ENCODE results near the gene TPK1. TPM values are rescaled to one million over a fixed set of nuclear protein-coding genes. Genes with fewer than 3 reads are reported as not detected.

The TPK1 gene
- total RNA-seq, 1 donor from 2014 or later: 0.77 TPM

DNA sequence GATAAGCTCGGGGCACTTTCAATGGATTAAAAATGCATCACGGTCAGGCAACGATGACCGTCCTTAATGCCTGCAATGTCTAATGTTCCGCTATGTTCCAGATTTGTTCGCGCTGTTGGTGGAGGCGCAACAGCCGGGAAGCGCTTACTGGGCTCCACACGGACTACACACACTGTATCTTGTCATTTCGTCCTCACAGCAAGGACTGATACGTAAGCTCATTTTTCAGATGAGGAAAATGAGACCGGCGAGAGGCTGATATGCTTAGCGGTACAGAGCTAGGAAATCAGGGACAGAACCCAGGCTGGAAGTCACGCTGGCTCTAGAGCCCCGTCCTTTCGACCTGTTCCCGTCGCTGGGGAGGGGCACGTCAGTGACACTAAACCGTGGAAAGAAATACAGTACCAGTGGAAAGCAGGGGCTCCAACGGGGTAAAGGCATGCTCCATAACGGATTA is 670 bp downstream of the TPK1 start:
- Mint-ChIP-seq H3K9me3 (ENCODE audit: unreplicated experiment) (no peaks in the 10 kb centered on the region), H3K4me3 (ENCODE audit: unreplicated experiment) (peak overlapping the region; percentile 98), H3K36me3 (ENCODE audit: low read depth, unreplicated experiment) (no peaks in the 10 kb centered on the region), H3K4me1 (ENCODE audit: unreplicated experiment) (peaks cover 11% of the 10 kb centered on the region), H3K27me3 (ENCODE audit: unreplicated experiment) (peaks cover 5% of the 10 kb centered on the region), H3K27ac (ENCODE audit: unreplicated experiment) (peak overlapping the region; percentile 71)
- TF ChIP-seq, protein P1, sequence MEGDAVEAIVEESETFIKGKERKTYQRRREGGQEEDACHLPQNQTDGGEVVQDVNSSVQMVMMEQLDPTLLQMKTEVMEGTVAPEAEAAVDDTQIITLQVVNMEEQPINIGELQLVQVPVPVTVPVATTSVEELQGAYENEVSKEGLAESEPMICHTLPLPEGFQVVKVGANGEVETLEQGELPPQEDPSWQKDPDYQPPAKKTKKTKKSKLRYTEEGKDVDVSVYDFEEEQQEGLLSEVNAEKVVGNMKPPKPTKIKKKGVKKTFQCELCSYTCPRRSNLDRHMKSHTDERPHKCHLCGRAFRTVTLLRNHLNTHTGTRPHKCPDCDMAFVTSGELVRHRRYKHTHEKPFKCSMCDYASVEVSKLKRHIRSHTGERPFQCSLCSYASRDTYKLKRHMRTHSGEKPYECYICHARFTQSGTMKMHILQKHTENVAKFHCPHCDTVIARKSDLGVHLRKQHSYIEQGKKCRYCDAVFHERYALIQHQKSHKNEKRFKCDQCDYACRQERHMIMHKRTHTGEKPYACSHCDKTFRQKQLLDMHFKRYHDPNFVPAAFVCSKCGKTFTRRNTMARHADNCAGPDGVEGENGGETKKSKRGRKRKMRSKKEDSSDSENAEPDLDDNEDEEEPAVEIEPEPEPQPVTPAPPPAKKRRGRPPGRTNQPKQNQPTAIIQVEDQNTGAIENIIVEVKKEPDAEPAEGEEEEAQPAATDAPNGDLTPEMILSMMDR (IDR thresholded peaks at IDR 0.05; ENCODE audit: unreplicated experiment): no peak
- DNase-seq (ENCODE audit: low spot score): peak; percentile 34

GRCh38 chr7:144834641-144835144 is 1.2 kb downstream of the TPK1 start:
- peaks cover 5% of the 10 kb centered on the region for H3K27me3 Mint-ChIP-seq (ENCODE audit: unreplicated experiment)
- peak overlapping the region; percentile 98 for H3K4me3 Mint-ChIP-seq (ENCODE audit: unreplicated experiment)
- TF ChIP-seq, protein P1 (IDR thresholded peaks at IDR 0.05; ENCODE audit: unreplicated experiment): no peak
- no peak overlapping the region for H3K27ac Mint-ChIP-seq (ENCODE audit: unreplicated experiment)
- H3K36me3 Mint-ChIP-seq (ENCODE audit: low read depth, unreplicated experiment): no peaks in the 10 kb centered on the region
- DNase-seq (ENCODE audit: low spot score): no peak
- peaks cover 11% of the 10 kb centered on the region for H3K4me1 Mint-ChIP-seq (ENCODE audit: unreplicated experiment)
- no peaks in the 10 kb centered on the region for H3K9me3 Mint-ChIP-seq (ENCODE audit: unreplicated experiment)

- TF ChIP-seq, protein P1 (IDR thresholded peaks at IDR 0.05; ENCODE audit: unreplicated experiment): no peak
- no peak overlapping the region for H3K27ac Mint-ChIP-seq (ENCODE audit: unreplicated experiment)
- no peaks in the 10 kb centered on the region for H3K36me3 Mint-ChIP-seq (ENCODE audit: low read depth, unreplicated experiment)
- DNase-seq (ENCODE audit: low spot score): no peak
- no peak overlapping the region for H3K4me3 Mint-ChIP-seq (ENCODE audit: unreplicated experiment)
- no peaks in the 10 kb centered on the region for H3K9me3 Mint-ChIP-seq (ENCODE audit: unreplicated experiment)
- peaks cover 11% of the 10 kb centered on the region for H3K4me1 Mint-ChIP-seq (ENCODE audit: unreplicated experiment)
- peaks cover 5% of the 10 kb centered on the region for H3K27me3 Mint-ChIP-seq (ENCODE audit: unreplicated experiment)
Measured at GRCh38 chr7:144830811-144831210, 5.0 kb downstream of the TPK1 start.

DNA sequence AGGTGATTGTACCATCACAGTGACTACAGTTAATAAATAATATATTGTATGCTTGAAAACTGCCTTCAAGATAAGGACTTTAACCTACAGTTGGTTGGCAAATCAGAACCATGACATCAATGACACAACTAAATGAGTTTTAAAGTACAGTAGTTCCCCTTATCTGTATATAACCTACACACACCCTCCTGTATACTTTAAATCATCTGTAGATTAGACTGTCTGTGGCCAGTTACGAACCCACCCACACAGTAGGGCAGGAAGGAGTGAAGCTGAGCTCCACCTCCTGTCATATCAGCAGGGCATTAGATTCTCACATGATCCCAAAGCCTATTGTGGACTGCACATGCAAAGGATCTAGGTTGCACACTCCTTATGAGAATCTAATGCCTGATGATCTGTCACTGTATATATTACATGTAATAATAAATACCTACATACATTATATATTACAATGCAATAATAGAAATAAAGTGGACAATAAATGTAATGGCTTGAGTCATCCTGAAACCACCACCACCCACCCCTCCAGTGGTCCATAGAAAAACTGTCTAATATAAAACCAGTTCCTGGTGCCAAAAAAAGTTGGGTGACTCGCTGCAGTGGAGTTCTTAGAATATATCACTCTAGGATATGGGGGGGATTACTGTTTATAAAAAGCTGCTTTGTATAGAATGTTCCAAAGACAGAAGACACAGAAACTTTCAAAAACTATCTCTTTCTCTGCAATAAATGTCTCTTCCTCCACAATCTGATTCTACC is 5.6 kb downstream of the TPK1 start:
- TF ChIP-seq, protein P1 (IDR thresholded peaks at IDR 0.05; ENCODE audit: unreplicated experiment): no peak
- no peaks in the 10 kb centered on the region for H3K9me3 Mint-ChIP-seq (ENCODE audit: unreplicated experiment)

GRCh38 chr7:144827621-144828020 is 8.2 kb downstream of the TPK1 start:
- Mint-ChIP-seq H3K36me3 (ENCODE audit: low read depth, unreplicated experiment) (no peaks in the 10 kb centered on the region), H3K4me1 (ENCODE audit: unreplicated experiment) (peaks cover 3% of the 10 kb centered on the region), H3K4me3 (ENCODE audit: unreplicated experiment) (no peak overlapping the region), H3K27me3 (ENCODE audit: unreplicated experiment) (no peaks in the 10 kb centered on the region), H3K27ac (ENCODE audit: unreplicated experiment) (no peak overlapping the region), H3K9me3 (ENCODE audit: unreplicated experiment) (no peaks in the 10 kb centered on the region)
- no peak for DNase-seq (ENCODE audit: low spot score)
- TF ChIP-seq, protein P1 (IDR thresholded peaks at IDR 0.05; ENCODE audit: unreplicated experiment): no peak

More for the DNA sequence above, 5.6 kb downstream of the TPK1 start:
- peaks cover 3% of the 10 kb centered on the region for H3K27me3 Mint-ChIP-seq (ENCODE audit: unreplicated experiment)
- H3K4me1 Mint-ChIP-seq (ENCODE audit: unreplicated experiment): peaks cover 12% of the 10 kb centered on the region
- no peak overlapping the region for H3K4me3 Mint-ChIP-seq (ENCODE audit: unreplicated experiment)
- DNase-seq (ENCODE audit: low spot score): no peak
- no peaks in the 10 kb centered on the region for H3K36me3 Mint-ChIP-seq (ENCODE audit: low read depth, unreplicated experiment)
- no peak overlapping the region for H3K27ac Mint-ChIP-seq (ENCODE audit: unreplicated experiment)
